Neuronal stem cell (in vitro differentiated cells): ENCODE measurements around the gene CTXN1.

Source experiments
- DNase-seq: peaks from one replicate; pipeline ENCODE4 v3.0.0-alpha.2; 2013; ENCODE audit warnings: low spot score
- H2AFZ ChIP-seq: one replicate; pipeline ENCODE4 v1.6.1; 2013; ENCODE audit warnings: mild to moderate bottlenecking, low read length, inconsistent platforms
- H2AK5ac ChIP-seq: 2 replicates; pipeline ENCODE4 v1.6.1; 2013; ENCODE audit warnings: low read depth, mild to moderate bottlenecking, inconsistent platforms, low read length, moderate library complexity, mixed read lengths
- H2BK120ac ChIP-seq: 2 replicates; pipeline ENCODE4 v1.6.1; 2013; ENCODE audit warnings: low read depth, mild to moderate bottlenecking, inconsistent platforms, low read length, moderate library complexity, mixed read lengths
- H2BK12ac ChIP-seq: one replicate; pipeline ENCODE4 v1.6.1; 2013; ENCODE audit warnings: low read length, inconsistent platforms
- H2BK15ac ChIP-seq: 2 replicates; pipeline ENCODE4 v1.6.1; 2013; ENCODE audit warnings: mild to moderate bottlenecking, low read length, inconsistent platforms, mixed read lengths
- H2BK5ac ChIP-seq: one replicate; pipeline ENCODE4 v1.6.1; 2013; ENCODE audit warnings: inconsistent platforms, mild to moderate bottlenecking, low read length, moderate library complexity
- H3K14ac ChIP-seq: one replicate; pipeline ENCODE4 v1.6.1; 2013; ENCODE audit warnings: low read length, inconsistent platforms
- H3K18ac ChIP-seq: 2 replicates; pipeline ENCODE4 v1.6.1; 2013; ENCODE audit warnings: low read length, inconsistent platforms
- H3K23ac ChIP-seq: 2 replicates; pipeline ENCODE4 v1.6.1; 2013; ENCODE audit warnings: low read depth, mild to moderate bottlenecking, mixed read lengths, low read length, inconsistent platforms; ENCODE audit not compliant: poor library complexity
- H3K27ac ChIP-seq: replicated peaks from 3 replicates; pipeline ENCODE4 v1.5.1; 2013; ENCODE audit warnings: low read length, inconsistent platforms
- H3K27me3 ChIP-seq, 3 experiments: 2 replicates each; pipeline ENCODE4 v1.6.1; 2013; ENCODE audit warnings: low read length in 3 of 3, mild to moderate bottlenecking in 2 of 3, inconsistent platforms in 1 of 3, low read depth in 1 of 3, mixed read lengths in 1 of 3, moderate library complexity in 1 of 3; ENCODE audit not compliant: control insufficient read depth in 3 of 3, insufficient read depth in 3 of 3
- H3K36me3 ChIP-seq, 2 donors: replicated peaks in 1 of 2; 2 replicates each; pipeline ENCODE4 v1.6.1; 2013; ENCODE audit warnings: low read length in 2 of 2; ENCODE audit not compliant: control insufficient read depth in 2 of 2, insufficient read depth in 2 of 2
- H3K4ac ChIP-seq: 2 replicates; pipeline ENCODE4 v1.6.1; 2013; ENCODE audit warnings: inconsistent platforms, mild to moderate bottlenecking, low read length, moderate library complexity
- H3K4me1 ChIP-seq, 2 donors: 1 replicate in 1 of 2; 2 replicates in 1 of 2; pipeline ENCODE4 v1.6.1; 2013; ENCODE audit warnings: low read length in 2 of 2, low read depth in 1 of 2; ENCODE audit not compliant: control insufficient read depth in 2 of 2, insufficient read depth in 1 of 2
- H3K4me2 ChIP-seq: one replicate; pipeline ENCODE4 v1.6.1; 2013; ENCODE audit warnings: mild to moderate bottlenecking, low read length, inconsistent platforms; ENCODE audit not compliant: insufficient read depth, poor library complexity, severe bottlenecking
- H3K4me3 ChIP-seq, 2 donors: 2 replicates each; pipeline ENCODE4 v1.5.1; 2013; ENCODE audit warnings: low read length in 2 of 2, mild to moderate bottlenecking in 2 of 2, inconsistent platforms in 1 of 2, moderate library complexity in 1 of 2
- H3K79me1 ChIP-seq: one replicate; pipeline ENCODE4 v1.6.1; 2013; ENCODE audit warnings: low read depth, mild to moderate bottlenecking, inconsistent platforms, low read length, moderate library complexity
- H3K9ac ChIP-seq: one replicate; pipeline ENCODE4 v1.6.1; 2013; ENCODE audit warnings: mild to moderate bottlenecking, low read depth, low read length, inconsistent platforms; ENCODE audit not compliant: poor library complexity
- H3K9me3 ChIP-seq, 2 donors: replicated peaks in 1 of 2; 2 replicates each; pipeline versions ENCODE3 to v1.6.1; 2013; ENCODE audit warnings: low read length in 2 of 2, mild to moderate bottlenecking in 2 of 2, inconsistent platforms in 1 of 2, low read depth in 1 of 2, mixed read lengths in 1 of 2, moderate library complexity in 1 of 2; ENCODE audit not compliant: control insufficient read depth in 2 of 2, insufficient read depth in 1 of 2
- H4K8ac ChIP-seq: one replicate; pipeline ENCODE4 v1.6.1; 2013; ENCODE audit warnings: low read depth, mild to moderate bottlenecking, inconsistent platforms, low read length, moderate library complexity
- H4K91ac ChIP-seq: one replicate; pipeline ENCODE4 v1.6.1; 2013; ENCODE audit warnings: low read length, low read depth, mild to moderate bottlenecking, inconsistent platforms; ENCODE audit not compliant: poor library complexity
- WGBS, 2 donors: extraction: QIAGEN DNeasy Blood & Tissue Kit; methylation state at CpG; one replicate each; pipeline ENCODE4 v1.1.7; 2013; ENCODE audit warnings: missing lambda C conversion rate in 2 of 2, mixed read lengths in 1 of 2; ENCODE audit not compliant: insufficient read length in 2 of 2, insufficient replicate concordance in 1 of 2; ENCODE audit errors: extremely low coverage in 2 of 2; 5-methylcytosine and 5-hydroxymethylcytosine counted together

The CTXN1 gene

DNA sequence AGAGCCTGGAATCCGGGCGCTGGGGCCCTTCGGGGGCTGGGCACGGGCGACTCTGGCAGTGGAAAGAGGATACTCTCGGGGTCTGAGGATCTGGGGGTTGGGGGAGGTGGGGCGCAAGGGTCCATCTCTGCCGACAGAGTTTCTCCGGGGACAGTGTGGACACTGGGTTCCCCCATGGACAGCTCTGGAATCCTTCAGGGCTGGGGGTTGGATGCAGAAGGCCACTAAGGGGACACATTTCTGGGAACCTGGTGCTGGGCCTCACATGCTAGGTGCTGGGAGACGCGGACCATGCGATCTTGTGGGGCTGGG lies 9.0 kb downstream of the CTXN1 start:
- H3K27ac ChIP-seq: no peak overlapping the region
- H3K23ac ChIP-seq: peak overlapping the region; percentile 85
- peaks cover 22 to 42% (median 22%) of the 10 kb centered on the region in 3 experiments for H3K27me3 ChIP-seq
- no peak overlapping the region for H2BK12ac ChIP-seq
- H3K4me2 ChIP-seq: peak overlapping the region; percentile 98
- H2BK15ac ChIP-seq: peak overlapping the region; percentile 78
- no peak overlapping the region for H3K4ac ChIP-seq
- H3K14ac ChIP-seq: no peak overlapping the region
- no peak overlapping the region for H2BK120ac ChIP-seq
- H2BK5ac ChIP-seq: peak overlapping the region; percentile 48
- no CpG with 5 or more reads among the region's 12 CpGs for WGBS, 2 donors
- H3K4me1 ChIP-seq: peaks cover 18 to 25% of the 10 kb centered on the region in 2 donors
- H2AFZ ChIP-seq: peak overlapping the region; percentile 91
- H3K9ac ChIP-seq: peak overlapping the region; percentile 95
- no peaks in the 10 kb centered on the region for H3K9me3 ChIP-seq
- H3K79me1 ChIP-seq: peaks cover 2% of the 10 kb centered on the region
- DNase-seq: no peak
- H3K4me3 ChIP-seq: peak overlapping the region; percentile 46 to 74
- H2AK5ac ChIP-seq: peak overlapping the region; percentile 88
- H4K91ac ChIP-seq: no peak overlapping the region
- H3K18ac ChIP-seq: peak overlapping the region; percentile 95
- H3K36me3 ChIP-seq: peaks cover 10 to 14% of the 10 kb centered on the region in 2 donors
- H4K8ac ChIP-seq: no peak overlapping the region

DNA sequence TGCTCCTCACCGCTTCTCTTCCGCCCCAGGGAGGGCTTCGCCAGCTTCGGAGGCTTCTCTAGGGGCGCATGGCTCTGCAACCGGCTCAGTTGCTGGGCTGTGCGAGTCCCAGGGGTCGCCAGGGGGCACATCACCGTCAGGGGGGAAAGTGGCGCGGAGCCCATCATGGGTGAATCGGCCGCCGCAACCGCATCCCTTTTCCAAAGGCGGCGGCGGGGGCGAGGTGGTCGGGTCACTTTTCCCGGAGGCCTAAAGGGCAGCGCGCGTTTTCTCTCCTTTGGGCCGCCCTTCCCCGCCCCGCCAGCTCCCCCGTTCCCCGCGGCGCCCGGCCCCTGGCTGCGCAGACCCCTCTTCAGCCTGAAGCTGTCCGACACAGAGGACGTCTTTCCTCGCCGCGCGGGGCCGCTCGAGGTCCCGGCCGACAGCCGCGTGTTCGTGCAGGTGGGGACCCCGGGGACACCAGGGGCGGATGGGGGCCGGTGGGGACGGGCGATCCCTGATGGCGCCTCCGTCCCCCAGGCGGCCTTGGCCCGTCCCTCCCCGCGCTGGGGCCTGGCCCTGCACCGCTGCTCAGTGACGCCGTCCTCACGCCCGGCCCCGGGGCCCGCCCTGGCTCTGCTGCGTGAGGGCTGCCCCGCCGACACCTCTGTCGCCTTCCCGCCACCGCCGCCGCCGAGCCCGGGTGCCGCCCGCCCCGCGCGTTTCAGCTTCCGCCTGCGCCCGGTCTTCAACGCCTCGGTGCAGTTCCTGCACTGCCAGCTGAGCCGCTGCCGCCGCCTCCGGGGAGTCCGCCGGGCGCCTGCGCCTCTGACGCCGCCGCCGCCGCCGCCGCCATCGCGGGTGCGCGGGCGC lies 9.6 kb downstream of the CTXN1 start:
- Histone ChIP-seq H3K27ac (no peak overlapping the region), H4K8ac (no peak overlapping the region), H3K18ac (peak overlapping the region; percentile 92), H4K91ac (no peak overlapping the region), H3K4me3 (peak overlapping the region; percentile 46 to 74), H3K36me3 (peaks cover 11 to 15% of the 10 kb centered on the region in 2 donors), H3K9ac (peak overlapping the region; percentile 77), H2BK5ac (no peak overlapping the region), H2AFZ (peak overlapping the region; percentile 91), H3K4me1 (peaks cover 13 to 20% of the 10 kb centered on the region in 2 donors), H2AK5ac (peak overlapping the region; percentile 88), H3K27me3 (peaks cover 22 to 42% (median 22%) of the 10 kb centered on the region in 3 experiments), H2BK120ac (no peak overlapping the region), H3K4ac (no peak overlapping the region), H3K79me1 (peaks cover 2% of the 10 kb centered on the region), H3K23ac (peak overlapping the region; percentile 80), H2BK12ac (peak overlapping the region; percentile 22), H3K14ac (peak overlapping the region; percentile 56), H3K4me2 (peak overlapping the region; percentile 98), H3K9me3 (no peaks in the 10 kb centered on the region), H2BK15ac (peak overlapping the region; percentile 67)
- no CpG with 5 or more reads among the region's 104 CpGs for WGBS, 2 donors
- DNase-seq: no peak

DNA sequence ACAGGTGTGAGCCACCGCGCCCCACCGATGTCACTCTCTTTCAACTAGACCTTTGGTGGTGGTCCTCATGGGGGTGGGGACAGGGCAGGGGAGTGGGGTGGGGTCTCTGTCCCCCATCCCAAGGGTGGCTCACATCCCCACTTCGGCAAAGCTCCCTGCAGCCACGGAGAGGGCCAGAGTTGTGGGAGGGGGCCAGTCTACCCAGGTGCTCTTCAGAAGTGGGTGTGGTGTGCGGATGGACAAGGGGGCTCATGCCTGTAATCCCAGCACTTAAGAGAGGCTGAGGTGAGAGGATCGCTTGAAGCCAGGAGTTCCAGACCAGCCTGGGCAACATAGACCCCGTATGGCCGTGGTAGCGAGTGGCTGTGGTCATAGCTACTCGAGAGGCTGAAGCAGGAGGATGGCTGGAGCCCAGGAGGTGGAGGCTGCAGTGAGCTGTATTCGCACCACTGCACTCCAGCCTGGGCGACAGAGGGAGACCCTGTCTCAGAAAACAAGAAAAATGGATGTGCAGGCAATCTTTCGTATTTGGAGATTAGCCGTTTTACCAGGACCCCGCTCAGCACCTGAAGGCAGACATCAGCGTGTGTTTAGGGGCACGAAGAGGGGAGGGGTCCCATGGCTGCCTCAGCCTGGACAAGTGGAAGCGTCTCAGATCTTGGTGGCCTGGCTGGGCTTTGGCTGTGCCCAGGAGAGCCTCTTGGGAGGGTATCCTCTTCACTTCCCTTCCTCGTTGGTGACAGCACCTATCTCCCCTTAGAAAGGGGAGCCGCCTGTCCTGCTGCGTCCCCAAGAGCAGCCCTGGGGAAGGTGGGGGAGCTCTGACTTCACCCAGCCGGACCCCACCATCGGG lies 10.5 kb downstream of the CTXN1 start:
- Histone ChIP-seq H3K14ac (peak overlapping the region; percentile 21), H3K4me2 (peak overlapping the region; percentile 98), H3K4ac (no peak overlapping the region), H3K4me3 (peak overlapping the region; percentile 46 to 56), H3K27ac (no peak overlapping the region), H2AFZ (peak overlapping the region; percentile 91), H3K79me1 (peaks cover 3% of the 10 kb centered on the region), H2BK12ac (peak overlapping the region; percentile 22), H2AK5ac (peak overlapping the region; percentile 88), H4K91ac (no peak overlapping the region), H2BK15ac (no peak overlapping the region), H3K36me3 (peaks cover 15 to 22% of the 10 kb centered on the region in 2 donors), H3K18ac (peak overlapping the region; percentile 92), H3K9ac (peak overlapping the region; percentile 32), H3K4me1 (peaks cover 9 to 15% of the 10 kb centered on the region in 2 donors), H3K27me3 (peaks cover 22 to 42% (median 22%) of the 10 kb centered on the region in 3 experiments), H3K23ac (peak overlapping the region; percentile 80), H3K9me3 (no peaks in the 10 kb centered on the region), H2BK120ac (no peak overlapping the region), H4K8ac (no peak overlapping the region), H2BK5ac (no peak overlapping the region)
- WGBS, 2 donors: no CpG with 5 or more reads among the region's 24 CpGs
- no peak for DNase-seq
